AG08395 (cell line): ENCODE measurements around the gene GPR37L1.
A peak's percentile ranks its signal among the peaks of the same experiment; 100 is the strongest.
"Not testable (repeated sequence)": the region's sequence is repeated elsewhere in the genome, so short reads cannot be mapped to it uniquely, and the experiment has no call there.

ENCODE experiments used
- DNase-seq: peaks from one replicate; pipeline ENCODE4 v3.0.0; 2012; ENCODE audit warnings: mixed read lengths, low spot score

The GPR37L1 gene

DNA sequence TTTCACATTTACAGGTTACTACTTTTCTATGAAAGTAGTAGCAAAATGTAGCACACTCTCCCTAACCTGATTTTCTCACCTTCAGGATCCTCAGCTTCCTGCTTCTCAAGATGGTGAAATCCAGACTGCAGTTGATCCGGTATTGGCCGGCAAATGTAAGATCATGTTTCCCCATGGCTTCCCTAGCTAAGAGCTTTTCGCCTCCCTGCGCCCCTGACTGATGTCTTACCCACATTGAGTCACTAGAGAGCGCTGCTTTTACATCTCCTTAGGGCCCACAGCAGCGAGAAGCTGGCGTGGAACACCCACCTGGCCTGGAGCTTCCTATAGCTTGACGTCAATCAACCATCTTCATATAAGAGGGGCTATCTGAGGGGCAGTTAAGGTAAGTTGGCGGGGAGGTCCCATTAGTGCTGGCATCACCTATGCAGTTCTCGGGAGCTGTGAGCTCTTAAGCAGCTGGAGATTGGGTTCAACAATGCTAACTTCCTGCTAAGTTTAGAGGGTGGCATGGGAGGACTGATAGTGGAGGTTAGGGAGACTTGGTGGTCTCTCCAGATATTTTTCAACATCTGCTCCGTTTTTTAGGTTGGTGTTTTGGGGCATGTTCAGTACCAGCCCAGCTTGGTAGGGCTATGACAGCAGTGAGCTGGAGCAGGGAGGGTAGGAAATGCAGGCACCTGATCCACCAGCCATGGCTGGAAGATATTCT is 32.2 kb downstream of the GPR37L1 start:
- peak; percentile 52 for DNase-seq

DNA sequence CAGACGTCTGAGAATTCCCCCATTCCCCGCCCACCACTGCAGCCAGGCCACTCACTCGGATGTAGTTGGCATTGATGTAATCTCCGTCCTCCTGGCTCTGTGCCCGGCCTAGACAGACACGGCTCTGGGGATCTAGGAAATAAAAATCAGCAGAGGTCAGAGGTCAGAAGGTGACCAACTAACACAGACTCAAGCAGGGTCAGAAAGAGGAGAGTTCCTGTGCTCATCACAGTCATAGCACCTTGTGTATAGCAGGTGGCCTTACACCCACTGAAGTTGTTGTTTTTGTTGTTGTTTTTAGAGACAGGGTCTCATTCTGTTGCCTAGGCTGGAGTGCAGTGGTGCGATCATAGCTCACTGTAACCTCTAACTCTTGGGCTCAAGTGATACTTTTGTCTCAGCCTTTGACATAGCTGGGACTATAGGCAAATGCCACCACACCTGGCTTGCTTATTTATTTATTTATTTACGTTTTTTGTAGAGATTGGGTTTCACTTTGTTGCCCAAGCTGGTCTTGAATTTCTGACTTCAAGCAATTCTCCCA is 32.8 kb downstream of the GPR37L1 start:
- no peak for DNase-seq

DNA sequence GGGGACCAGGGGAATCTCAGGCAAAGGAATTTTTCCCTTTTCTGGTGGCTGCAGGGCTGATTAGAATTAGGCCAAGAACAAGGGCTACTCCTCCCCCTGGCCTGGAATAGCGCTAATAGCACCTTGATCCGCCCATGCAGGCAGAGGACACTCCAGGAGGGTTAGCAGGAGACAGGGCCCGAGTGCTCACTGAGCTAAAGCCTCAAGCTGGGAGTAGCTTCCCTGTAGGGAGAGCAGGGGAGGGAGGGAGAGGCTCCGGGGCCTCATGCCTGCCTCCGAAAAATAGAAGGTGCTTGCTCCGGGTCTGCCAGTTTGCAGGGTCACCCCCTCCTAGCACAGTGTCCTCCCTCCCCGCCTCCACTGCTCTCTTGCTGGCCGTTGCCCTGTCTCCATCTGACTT is 33.9 kb downstream of the GPR37L1 start:
- no peak for DNase-seq

DNA sequence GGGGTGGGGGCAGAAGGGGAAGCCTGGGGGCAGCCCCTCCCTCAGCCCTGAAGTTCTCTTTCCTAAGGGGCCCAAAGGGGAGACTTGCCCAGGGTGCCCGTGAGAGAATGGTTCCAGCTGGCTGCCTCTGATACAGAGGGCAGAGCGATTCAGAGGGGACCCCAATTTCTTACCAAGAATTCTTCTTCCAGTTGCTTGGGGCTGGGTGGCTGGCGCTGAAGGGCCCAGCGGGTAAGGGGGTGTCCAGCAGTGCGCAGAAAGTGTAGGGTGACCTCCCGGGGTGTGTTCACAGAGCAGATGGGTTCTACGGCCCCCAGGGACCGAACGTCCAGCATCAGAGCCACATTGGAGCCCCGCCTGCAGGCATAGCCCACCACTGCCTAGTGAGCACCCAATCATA is 35.2 kb downstream of the GPR37L1 start:
- DNase-seq: no peak

DNA sequence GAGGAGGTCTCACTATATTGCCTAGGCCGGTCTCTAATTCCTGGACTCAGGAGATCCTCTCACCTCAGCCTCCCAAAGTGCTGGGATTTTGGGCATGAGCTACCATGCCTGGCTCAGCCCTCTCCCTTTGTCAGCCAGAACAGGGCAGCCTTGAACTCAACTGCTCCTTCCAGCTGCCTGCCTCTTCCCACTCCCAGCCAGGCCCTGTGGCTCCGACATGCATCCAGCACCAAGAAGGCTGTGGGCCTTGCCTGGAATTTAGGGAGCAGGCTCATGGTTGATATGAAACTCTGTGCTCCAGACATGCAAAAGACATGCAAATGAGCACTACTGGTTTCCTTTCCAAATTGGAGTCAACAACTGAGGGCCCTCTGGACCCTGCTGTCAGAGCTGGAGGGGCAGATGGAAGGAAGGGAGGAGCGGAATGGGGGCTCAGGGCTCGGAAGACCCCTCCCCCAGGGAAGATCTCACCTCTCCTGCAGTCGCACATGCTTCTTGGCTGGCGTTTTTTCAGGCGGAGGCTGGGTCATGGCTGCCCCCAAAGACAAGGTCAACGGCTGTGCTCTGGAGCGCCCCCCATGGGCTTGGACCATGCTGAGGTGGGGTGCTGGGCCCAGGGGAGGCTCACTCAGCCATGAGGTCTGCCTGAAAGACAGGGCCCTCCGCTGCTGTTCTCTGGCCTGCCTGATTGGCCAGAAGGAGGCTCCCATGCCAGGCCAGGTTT is 36.3 kb downstream of the GPR37L1 start:
- no peak for DNase-seq

DNA sequence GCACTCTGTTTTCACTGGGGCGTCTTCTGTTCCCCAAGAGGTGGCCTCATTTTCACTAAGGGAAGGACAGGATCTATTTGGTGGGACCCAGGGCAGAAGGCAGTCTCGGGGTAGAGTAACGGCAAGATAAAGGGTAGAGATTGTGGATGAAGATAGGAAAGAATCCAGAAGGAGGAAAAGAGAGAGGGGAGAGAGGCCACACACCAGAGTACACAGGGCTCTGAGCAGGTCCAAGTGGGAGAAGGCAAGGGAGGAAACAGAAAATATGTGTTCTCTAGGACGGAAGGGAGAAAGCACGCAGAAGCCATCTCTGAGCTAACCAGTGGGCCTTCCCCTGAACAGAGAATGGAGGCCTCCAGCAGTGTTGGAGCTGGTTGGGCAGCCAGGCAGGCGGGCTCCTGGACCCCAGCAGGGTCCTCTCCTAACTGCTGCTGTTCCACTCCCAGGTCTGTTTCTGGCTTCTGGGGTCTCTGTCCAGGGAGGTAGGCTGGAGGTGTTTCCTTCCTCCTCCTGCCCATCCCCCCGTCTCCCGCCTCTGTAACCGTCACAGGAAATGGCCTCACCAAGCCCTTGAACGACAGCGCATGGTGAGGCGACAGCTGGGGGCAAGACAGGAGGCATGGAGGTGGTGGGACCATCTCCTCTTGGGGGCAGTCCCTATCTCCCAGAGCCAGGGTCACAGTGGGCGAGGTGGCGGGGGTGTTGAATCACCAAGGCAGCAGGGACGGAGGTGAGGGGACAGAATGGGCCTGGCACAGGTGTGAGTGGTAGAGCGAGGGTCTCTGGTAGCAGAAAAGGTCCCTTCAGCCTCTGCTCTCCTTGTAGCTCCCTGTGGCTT is 37.0 kb downstream of the GPR37L1 start:
- no peak for DNase-seq

DNA sequence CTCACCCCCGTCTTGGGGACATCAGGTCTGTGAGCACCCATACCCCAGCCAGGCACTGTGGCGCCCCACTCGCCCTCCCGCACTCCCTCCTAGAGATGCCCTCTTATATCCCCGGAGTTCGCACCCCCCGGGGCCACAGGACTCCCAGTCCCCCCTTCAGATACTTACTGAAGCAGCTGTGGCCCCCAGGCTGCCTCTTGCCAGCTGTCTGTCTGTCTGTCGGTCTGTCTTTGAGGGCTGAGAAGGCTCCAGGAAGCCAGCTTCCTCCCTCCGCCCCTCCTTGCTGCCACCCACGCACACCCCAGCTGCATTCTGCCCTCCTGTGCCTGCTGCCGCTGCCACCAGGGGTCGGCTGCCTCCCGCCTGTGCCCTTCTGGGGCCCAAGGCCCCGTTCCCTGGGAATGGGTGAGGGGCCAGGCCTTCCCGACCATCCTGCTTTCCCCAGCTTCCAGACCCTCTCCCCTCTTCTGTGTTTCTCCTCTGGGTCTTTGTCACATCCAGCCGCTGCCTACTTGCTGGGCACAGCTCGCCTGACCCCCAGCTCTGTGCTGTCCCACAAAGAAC is 37.7 kb downstream of the GPR37L1 start, which contains the start of gene PTPN7:
PTPN7 (minus strand) TSS at position 226 of the 564 bp plus-strand sequence. CDS start 1,200 bp downstream, outside the sequence.
- DNase-seq: no peak

DNA sequence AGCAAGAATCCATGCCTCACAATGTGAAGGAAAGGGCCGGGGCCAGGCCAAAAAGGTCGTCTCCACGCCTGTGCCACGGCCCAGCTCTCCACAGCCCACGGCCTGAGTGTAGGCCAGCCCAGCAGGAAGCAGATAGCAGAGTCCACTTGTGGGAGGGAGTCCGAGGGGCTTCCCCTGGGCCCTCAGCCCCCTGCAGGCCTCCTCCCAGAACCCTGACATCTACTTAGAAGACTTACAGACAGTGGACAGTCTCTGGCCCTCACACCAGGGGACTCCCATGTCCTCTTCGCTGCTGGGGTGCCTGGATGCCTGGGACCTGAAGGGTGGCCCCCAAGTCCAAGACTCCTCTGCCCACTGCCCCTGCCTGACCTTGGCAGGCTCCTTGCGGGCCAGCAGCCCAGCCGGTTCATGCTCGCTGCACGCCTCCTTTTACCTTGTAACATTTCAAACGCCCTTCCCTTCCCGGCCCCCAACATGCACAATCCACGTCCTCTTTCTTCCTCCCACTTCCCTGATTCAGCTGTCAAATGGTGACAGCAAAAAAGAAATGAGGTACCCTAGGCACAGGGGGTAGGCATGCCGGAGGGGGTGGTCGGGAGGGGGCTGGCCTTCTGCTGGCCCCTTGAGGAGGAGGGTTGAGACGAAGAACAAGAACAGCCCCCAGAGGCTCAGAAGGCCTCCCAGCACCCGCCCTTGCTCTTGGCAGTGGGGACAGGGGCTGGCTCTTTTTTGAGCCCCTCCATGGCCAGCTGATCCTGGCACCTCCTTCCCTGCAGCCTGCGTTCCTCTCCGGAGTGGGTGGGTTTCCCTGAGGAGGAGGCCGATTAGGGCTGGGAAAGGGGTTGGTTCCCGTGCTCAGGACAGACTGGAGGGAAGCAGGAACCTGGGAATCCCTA is 38.7 kb downstream of the GPR37L1 start:
- DNase-seq: no peak

DNA sequence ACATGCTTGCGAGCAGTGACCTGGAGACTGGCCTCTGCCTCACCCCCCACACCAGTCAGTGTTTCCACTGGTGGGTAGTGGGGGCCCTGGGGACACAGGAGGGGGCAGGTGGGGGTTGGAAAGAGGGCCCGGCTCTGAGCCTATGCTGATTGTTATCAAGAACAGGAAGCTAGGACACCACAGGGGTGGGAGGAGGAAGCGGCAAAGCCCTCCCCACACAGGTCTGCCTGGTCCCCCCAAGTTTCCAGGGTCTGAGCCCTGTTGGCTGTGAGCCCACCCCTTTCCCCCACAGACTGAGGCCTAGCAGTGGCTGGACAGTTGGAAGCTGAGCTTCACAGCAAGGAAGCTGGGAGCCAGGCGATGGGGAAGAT is 39.3 kb downstream of the GPR37L1 start:
- DNase-seq: no peak

DNA sequence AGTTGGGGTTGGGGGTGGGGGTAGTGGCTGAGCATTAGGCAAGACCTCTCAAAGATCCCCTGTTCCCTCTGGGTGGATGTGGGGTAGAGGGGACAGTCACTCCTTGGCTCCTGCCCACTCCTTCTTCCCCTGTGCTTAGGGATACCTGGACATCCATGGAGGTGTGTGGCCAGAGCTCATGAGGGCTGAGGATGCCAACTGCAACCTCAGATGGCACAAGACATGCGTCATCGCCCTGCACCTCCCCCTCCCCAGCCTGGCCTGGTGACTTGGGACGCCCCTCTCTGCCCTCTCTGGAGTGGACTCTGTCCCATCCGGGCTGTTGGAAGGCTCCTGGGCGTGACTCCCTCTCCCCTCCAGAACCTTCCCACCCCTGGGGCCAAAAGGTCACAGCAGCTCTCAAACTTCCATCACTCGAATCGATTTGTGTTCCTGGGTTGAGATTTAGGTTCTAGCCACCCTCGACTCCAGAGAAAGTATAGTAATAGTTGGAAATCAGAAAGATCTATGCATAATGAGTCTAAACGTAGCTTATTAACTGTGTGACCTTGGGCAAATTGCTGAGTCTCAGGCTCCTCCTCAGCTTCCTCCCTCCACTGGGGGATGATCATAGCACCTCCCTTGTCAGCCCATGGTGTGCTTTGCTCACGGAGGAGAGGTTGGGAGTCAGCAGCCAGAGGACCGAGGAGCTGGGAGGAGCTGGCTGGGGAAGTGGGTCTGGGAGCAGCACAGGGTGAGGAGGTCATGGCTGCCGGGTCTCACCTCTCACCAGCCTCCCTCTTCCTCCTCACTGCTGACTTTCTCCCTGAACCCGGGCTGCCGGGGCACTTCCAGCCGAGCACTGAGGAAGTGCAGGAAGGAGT is 39.9 kb downstream of the GPR37L1 start:
- DNase-seq: no peak

DNA sequence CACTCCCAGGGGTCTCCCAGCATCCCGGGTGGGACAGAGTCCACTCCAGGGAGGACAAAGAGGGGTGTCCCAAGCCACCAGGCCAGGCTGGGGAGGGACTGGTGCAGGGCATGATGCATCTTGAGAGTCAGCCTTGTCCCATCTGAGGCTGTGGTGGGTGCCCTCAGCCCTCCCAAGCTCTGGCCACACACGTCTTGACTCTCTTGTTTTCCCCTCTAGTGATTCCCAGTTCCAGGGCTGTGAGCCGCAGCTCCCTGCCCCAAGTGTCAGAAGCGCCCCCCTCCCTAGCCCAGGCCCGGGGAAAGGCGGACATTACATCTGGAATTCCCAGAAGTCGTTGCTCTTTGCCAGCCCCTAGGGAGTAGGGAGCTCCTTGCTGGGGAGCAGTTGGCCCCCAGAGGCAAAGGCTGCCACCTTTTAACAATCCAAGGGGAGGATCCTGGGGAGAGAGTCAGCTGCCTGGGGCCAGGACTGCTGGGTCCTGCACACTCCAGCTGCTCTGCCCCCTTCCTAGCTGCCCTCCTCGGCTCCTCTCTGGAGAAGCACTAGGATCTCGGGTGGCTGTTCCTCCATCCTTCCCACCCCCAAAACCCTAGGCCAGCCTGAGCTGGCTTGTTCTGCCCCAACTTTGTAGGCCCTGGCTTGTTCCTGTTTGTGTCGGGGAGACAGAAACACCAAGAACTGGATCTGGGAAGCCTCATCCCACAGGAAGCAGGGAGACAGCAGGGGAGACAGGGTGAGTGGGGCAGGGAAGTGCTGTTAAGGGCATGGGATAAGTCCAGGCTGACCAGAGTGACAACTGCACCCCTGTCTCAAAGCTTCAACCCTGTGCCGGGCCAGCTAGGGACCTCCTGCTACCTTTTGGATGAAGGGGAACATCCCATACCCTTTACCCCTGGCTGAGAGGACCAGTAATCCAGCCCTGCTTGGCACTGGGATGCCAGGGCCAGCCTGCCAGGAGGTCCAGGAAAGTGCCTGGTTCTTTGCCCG is 40.9 kb downstream of the GPR37L1 start:
- no peak for DNase-seq

DNA sequence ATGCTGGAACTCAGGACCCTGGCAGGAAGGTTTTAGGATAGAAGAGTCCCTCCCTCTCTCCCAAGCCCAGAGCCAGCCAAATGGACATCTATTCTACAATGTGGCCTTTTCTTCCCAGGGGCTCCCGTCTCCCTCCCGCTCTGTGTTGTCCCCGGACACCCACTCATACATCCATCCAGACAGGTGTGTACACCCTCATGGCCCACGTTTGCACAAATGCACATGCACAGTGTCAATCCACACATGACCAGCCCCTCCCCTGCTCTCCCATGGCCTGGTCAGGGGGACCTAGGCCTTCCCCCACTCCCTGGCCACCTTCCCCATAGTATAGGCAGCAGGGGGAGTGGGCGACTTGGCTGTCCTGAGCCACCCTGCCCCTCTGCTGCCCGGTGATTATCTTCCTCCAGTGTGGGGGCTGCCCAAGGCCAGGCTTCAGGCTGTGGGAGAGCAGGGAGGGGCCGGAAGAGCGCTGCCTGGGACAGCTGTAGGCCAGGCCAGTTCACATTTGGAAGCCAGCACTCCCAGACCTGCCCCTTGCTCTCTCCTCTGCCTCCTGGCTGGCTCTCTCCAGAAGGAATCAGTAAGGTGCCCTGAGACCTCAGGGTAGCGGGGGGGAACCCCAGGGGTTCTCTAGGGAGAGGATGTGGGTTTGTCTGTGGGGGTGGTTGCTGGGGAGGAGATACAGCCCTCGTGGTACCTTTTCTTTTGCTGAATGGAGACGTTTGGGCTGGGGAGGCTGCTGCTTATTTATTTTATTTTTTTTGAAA is 41.7 kb downstream of the GPR37L1 start:
- no peak for DNase-seq

DNA sequence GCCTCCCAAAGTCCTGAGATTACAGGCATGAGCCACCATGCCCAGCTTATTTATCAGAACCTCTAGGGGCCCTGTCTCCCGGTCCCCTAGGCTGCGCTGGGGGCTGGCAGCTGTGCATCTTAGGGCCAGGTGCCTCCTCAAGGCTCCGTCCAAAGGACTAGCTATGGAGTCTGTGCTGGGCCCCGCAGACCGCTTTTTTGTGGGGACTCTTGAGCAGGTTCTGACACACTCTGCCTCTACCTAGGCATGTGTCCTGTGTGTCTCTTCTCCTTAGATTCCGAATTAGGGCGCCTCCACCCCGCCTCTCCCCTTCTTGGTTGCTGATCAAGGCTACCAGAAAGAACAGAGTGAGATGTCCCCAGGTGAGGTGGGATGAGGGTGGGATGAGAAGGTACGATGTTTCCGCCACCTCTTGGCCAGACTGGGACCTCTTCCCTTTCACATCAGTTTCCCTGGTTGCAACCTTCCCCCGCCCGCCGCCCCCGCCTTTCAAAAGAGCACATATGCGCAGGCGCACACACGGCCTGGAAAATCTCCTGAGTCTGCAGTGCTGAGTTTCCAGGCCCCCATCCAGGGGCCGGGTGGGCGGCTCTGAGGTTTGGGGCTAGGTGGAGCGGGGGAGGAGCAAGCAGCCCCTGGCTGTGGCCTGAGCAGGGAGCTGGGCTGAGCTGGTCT is 42.7 kb downstream of the GPR37L1 start:
- DNase-seq: no peak

DNA sequence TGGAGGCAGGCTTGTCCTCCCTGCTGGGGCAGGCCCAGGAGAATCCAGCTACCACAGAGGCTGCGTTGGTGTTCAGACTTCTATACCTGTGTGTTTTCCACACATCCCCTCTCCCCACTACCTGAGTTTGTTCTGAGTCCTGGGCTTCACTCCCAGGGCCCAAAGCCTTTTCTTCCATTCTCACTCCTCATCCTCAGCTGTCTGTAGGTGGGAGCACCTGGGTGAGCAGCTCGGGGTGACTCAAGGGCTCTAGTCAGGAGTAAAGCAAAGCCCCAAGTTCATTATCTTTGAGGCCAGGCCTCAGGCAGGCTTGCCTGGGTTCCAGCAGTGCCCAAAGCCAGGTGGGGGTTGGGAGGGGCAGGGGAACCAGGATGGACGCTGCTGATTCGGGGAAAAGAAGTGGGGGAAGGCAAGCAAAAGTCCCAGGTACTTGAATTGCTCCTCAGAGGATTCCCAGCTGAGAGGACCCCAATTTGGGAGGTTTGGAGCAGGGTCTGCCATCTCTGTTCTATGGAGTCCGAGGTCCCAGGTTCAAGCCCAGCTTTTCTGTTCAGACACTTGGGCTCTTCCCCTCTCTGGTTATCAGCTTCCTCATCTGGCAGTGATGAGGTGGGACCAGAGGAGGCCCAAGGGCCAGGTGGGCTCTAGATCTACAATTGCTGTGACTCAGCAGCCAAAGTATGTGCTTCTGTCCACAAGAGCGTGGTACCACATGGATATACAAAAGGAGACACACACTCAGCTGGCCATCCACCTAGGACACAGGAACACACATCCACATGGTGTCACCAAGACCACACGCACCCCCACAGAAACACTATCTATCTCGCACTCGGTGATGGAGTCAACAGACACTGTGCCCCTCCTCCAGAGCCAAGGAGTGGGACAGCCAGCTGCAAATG is 43.5 kb downstream of the GPR37L1 start:
- DNase-seq: no peak

DNA sequence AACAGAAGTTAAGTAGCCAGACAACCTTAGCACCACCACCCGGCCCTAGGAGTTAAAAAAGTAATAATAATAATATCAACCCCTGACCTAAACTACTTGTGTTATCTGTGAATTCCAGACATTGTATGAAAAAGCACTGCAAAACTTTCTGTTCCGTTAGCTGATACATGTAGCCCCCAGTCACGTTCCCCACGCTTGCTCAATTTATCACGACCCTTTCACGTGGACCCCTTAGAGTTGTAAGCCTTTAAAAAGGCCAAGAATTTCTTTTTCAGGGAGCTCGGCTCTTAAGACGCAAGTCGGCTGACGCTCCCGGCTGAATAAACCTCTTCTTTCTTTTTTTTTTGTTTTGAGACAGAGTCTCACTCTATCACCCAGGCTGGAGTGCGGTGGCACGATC is 44.3 kb downstream of the GPR37L1 start:
- not testable (repeated sequence) for DNase-seq

DNA sequence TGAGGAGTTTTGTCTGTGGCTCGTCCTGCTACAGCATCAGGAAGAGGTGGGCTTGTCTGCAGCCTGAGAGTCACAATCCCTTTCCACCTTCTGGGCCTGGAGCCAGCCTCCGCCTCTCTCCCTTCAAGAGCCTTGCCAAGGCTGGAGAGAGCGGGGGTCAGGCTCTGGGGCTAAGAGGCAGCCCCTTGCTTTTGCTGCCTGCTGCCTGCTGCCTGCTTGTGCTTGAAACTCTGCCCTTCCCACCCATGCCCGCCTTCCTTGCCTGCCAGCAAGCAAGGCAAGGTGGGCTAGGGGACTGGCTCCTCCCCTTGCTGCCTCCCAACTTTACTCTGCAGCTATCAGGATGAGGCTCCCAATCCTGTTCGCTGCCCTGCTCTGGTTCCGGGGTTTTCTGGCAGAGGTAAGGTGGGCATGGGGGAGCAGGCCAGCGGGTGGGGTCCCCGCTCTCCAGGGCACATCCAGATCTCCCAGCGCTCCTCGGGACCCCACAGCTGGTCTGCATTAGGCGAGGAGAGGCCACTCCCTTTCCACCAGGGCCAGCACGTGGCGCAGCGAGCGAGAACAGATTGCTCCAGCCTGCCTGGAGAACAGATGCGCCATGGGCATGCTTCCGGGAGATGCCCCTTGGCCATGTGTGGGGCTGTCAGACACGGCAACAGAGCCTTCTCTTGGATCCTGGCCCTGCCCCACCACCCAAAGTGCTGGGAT is 45.1 kb downstream of the GPR37L1 start:
- peak; percentile 71 for DNase-seq
